Nephron (organoid): ENCODE results near the gene ABCC3.

Experiments
- H3K27ac Mint-ChIP-seq, 3 experiments: 2 replicates each; pipeline ENCODE4 v1.8.0; 2020; ENCODE audit warnings: mixed read lengths in 3 of 3, mild to moderate bottlenecking in 2 of 3, moderate library complexity in 1 of 3
- H3K27me3 Mint-ChIP-seq: 2 replicates; pipeline ENCODE4 v1.8.0; 2021; ENCODE audit warnings: low read depth, mild to moderate bottlenecking, moderate library complexity, mixed read lengths
- H3K36me3 Mint-ChIP-seq: 2 replicates; pipeline ENCODE4 v1.8.0; 2020; ENCODE audit warnings: low read depth, mixed read lengths
- H3K4me1 Mint-ChIP-seq: 2 replicates; pipeline ENCODE4 v1.8.0; 2020; ENCODE audit warnings: mixed read lengths
- H3K4me3 Mint-ChIP-seq, 3 experiments: 2 replicates each; pipeline ENCODE4 v1.8.0; 2020; ENCODE audit warnings: mild to moderate bottlenecking in 3 of 3, mixed read lengths in 3 of 3, moderate library complexity in 2 of 3
- H3K9me3 Mint-ChIP-seq: 2 replicates; pipeline ENCODE4 v1.8.0; 2020; ENCODE audit warnings: mixed read lengths
- TF ChIP-seq, protein P1 (sequence below), 3 experiments: fragments of 200-600 bp; sonication (generic); IDR thresholded peaks; one replicate each; pipeline ENCODE4 v1.5.0; 2021; ENCODE audit warnings: antibody characterized with exemption in 3 of 3; ENCODE audit not compliant: unreplicated experiment in 3 of 3

Gene ABCC3

DNA sequence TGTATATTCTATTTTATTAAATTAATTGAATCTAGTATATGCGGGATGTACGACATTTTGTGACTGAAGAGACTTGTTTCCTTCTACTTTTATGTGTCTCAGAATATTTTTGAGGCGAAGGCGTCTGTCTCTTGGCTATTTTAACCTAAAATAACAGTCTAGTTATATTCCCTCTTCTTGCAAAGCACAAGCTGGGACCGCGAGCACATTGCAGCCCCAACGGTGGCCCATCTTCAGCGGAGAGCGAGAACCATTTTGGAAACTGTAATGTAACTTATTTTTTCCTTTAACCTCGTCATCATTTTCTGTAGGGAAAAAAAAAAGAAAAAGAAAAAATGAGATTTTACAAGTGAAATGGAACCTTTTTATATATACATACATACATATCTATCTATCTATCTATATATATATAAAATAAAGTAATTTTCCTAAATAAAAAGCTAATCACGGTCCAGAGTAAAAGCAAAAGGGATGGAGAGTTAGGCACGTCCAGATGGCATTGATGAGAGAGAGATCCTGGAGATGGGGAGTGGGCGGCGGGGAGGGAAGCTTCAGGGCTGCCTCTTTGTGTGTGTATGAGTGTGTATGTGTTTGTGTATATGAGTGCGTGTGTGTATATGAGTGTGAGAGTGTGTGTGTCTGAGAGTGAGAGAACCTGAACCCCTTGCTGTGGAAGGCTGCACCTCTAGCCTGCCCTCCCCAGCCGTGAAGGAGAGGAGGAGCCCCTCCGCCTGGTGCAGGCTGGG, 7.5 kb upstream of the ABCC3 start:
- Mint-ChIP-seq H3K27me3 (peaks cover 26% of the 10 kb centered on the region), H3K9me3 (no peaks in the 10 kb centered on the region), H3K27ac (peak overlapping the region; percentile 63 to 83 (median 76)), H3K4me1 (peaks cover 52% of the 10 kb centered on the region), H3K4me3 (peak overlapping the region in 1 of 3 experiments; percentile 4), H3K36me3 (no peaks in the 10 kb centered on the region)
- TF ChIP-seq, protein P1, sequence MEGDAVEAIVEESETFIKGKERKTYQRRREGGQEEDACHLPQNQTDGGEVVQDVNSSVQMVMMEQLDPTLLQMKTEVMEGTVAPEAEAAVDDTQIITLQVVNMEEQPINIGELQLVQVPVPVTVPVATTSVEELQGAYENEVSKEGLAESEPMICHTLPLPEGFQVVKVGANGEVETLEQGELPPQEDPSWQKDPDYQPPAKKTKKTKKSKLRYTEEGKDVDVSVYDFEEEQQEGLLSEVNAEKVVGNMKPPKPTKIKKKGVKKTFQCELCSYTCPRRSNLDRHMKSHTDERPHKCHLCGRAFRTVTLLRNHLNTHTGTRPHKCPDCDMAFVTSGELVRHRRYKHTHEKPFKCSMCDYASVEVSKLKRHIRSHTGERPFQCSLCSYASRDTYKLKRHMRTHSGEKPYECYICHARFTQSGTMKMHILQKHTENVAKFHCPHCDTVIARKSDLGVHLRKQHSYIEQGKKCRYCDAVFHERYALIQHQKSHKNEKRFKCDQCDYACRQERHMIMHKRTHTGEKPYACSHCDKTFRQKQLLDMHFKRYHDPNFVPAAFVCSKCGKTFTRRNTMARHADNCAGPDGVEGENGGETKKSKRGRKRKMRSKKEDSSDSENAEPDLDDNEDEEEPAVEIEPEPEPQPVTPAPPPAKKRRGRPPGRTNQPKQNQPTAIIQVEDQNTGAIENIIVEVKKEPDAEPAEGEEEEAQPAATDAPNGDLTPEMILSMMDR (IDR thresholded peaks at IDR 0.05; ENCODE audit: unreplicated experiment in 3 of 3), result no peak

DNA sequence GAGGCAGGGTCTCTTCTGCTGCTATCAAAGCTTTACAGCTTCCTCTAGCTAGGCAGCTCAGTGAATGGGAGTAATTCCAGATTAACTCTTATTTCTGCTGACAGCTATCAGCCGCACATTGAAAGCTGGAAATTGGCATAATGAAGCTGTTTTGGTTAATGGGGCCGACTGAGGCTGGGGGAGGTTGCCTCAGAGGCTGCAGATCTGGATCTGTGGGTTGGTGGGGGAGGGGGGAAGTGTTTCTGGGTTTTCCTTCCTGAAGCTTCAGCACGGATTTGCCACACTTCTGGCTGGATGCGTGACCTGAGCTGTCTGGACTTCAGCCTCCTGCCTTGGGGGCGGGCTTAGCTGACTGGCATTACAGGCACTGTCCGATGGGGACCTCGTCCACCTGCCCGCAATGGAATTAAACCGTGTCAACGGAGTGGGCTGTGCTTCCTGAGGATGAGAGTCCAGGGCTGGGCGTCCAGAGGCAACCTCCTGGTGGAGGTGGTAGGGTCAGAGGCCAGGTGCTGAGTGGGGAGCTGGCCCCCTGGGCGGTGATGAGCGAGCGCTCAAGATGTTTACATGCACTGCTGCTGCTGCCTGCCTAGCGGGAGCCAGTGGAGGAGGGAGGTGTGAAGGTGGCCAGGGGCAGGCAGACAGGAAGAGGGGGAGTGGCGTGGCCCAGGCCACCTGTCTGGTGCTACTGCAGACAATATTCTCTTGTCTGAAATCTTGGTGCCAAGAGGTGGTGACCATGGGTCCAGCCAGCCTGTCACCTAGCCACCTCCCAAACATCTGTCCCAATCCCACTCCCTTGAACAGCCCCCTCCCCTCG, 6.7 kb upstream of the ABCC3 start:
- peaks cover 34% of the 10 kb centered on the region for H3K27me3 Mint-ChIP-seq
- TF ChIP-seq, protein P1 (IDR thresholded peaks at IDR 0.05; ENCODE audit: unreplicated experiment in 3 of 3), result no peak
- H3K9me3 Mint-ChIP-seq, result no peaks in the 10 kb centered on the region
- no peaks in the 10 kb centered on the region for H3K36me3 Mint-ChIP-seq
- H3K4me3 Mint-ChIP-seq, result peak overlapping the region; percentile 4 to 31 (median 17)
- H3K4me1 Mint-ChIP-seq, result peaks cover 52% of the 10 kb centered on the region
- peak overlapping the region; percentile 63 to 83 (median 76) for H3K27ac Mint-ChIP-seq

DNA sequence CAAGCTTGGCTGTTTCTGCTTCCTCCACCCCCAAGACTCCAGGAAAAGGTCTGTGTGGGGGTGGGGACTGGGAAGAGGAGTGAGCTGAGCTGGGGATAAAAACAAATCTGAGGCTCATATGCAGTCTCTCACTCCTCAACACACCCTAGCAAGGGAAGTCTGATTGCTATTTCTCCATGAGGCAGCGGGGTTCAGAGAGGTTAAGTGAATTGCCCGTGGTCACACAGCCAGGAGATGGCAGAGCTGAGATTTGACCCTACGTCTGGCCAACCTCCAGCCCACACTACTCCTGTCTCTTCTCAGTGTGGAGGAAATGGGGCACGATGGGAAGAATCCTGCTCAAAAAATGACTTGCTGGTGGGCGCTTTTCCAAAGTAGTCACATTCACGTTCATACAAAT, 4.8 kb upstream of the ABCC3 start:
- Mint-ChIP-seq H3K36me3 (no peaks in the 10 kb centered on the region), H3K27ac (peak overlapping the region in 1 of 3 experiments; percentile 63), H3K9me3 (no peaks in the 10 kb centered on the region), H3K4me1 (peaks cover 57% of the 10 kb centered on the region), H3K27me3 (peaks cover 50% of the 10 kb centered on the region), H3K4me3 (no peak overlapping the region)
- TF ChIP-seq, protein P1 (IDR thresholded peaks at IDR 0.05; ENCODE audit: unreplicated experiment in 3 of 3), result no peak

DNA sequence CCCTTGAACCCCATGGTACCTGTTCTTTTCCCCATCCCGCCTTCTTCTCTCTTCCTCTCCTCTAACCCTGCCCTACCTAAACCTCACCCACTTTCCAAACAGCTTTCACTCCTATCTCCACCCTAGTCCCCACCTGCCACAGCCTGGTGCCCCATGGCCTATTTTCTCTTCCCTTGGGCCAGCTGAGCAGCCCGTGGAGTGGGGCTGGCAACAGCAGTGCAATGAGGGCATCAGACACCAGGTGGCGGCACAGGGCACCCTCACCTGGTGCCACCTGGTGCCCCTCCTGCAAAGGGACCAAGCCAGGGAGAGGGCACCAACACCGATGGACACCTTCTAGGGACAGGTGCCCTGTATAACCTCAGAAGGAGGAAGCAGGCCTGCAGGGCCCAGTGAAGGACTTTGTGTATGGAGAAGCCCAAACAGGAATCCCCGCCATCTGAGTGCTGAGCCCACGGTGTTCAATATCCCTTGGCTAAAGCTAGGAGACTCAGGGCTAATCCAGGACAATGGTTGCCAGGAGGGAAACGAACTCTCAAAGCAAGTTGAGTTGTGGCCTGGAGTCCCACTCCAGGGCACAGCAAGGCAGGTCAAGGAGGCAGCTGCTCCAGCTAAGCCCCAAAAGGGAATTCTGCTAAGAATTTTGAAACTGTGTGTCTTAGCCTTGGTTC, 4.0 kb upstream of the ABCC3 start:
- H3K4me3 Mint-ChIP-seq, result no peak overlapping the region
- H3K36me3 Mint-ChIP-seq, result no peaks in the 10 kb centered on the region
- H3K9me3 Mint-ChIP-seq, result no peaks in the 10 kb centered on the region
- H3K27me3 Mint-ChIP-seq, result peaks cover 57% of the 10 kb centered on the region
- peak overlapping the region in 2 of 3 experiments; percentile 28 to 58 for H3K27ac Mint-ChIP-seq
- TF ChIP-seq, protein P1 (IDR thresholded peaks at IDR 0.05; ENCODE audit: unreplicated experiment in 3 of 3), result peak; percentile 61 to 66 (median 66)
- peaks cover 51% of the 10 kb centered on the region for H3K4me1 Mint-ChIP-seq

DNA sequence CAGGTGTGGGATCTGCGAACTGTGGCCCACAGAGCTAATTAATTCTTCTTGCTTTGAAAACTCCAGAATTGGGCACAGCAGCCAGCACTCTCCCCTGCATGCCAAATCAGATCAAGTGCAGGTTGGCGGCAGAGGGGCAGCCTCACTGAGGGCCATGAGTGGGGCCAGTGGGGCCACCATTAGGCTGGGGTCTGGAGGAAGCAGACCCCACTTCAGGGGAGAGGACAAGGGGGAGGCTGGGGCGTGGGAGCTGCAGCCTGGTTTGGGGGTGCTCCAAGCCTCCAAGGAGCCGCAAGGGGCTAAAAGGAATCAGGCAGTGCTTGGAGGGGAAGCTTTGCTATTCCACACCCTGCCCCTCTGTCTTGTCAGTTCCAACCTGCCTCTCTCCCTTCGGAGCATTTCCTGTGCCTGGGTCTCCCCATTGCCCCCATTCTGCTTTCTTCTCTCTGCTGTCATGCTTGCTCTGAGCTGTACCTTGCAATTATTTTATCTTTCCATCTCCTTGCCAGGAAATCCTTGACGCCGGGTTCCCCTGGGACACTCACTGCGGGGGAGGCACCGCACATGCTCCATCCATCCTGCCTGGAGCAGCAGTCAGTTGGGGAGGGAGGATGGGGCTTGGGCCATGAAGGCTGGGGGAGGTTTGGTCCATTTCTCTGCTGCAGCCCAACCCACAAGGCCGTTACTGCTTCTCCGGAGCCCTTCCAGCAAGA, 3.3 kb upstream of the ABCC3 start:
- H3K9me3 Mint-ChIP-seq, result no peaks in the 10 kb centered on the region
- H3K4me1 Mint-ChIP-seq, result peaks cover 55% of the 10 kb centered on the region
- peaks cover 64% of the 10 kb centered on the region for H3K27me3 Mint-ChIP-seq
- no peaks in the 10 kb centered on the region for H3K36me3 Mint-ChIP-seq
- H3K4me3 Mint-ChIP-seq, result peak overlapping the region in 1 of 3 experiments; percentile 28
- peak overlapping the region in 1 of 3 experiments; percentile 51 for H3K27ac Mint-ChIP-seq
- TF ChIP-seq, protein P1 (IDR thresholded peaks at IDR 0.05; ENCODE audit: unreplicated experiment in 3 of 3), result no peak
